COR-L47 (cell line): ENCODE results near the gene DIP2C.
"Not testable (repeated sequence)": the region's sequence is repeated elsewhere in the genome, so short reads cannot be mapped to it uniquely, and the experiment has no call there.

Experiments
- DNase-seq: peaks from one replicate; lab custom pipeline; 2025; lab: John Stamatoyannopoulos, UW

DIP2C gene

DNA sequence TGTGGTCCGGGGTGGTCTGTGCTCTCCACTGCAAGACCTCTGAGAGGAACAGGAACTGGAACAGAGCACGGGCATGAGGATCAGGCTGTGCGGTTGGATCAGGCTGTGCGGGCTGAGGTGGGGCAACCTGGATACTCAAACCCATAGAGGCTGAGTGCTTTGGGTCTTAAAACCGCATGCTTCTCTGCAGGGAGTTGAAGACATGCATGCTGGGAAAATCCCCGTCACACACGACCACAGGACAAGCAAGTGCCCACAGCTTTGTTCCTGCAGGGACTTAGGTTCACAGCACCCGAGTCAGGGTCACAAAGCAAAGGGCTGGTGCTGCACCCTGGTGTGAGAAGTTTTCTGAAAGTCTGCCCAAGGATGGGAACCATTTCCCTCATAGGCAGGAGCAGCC, 333.0 kb downstream of the DIP2C start:
- no peak for DNase-seq

DNA sequence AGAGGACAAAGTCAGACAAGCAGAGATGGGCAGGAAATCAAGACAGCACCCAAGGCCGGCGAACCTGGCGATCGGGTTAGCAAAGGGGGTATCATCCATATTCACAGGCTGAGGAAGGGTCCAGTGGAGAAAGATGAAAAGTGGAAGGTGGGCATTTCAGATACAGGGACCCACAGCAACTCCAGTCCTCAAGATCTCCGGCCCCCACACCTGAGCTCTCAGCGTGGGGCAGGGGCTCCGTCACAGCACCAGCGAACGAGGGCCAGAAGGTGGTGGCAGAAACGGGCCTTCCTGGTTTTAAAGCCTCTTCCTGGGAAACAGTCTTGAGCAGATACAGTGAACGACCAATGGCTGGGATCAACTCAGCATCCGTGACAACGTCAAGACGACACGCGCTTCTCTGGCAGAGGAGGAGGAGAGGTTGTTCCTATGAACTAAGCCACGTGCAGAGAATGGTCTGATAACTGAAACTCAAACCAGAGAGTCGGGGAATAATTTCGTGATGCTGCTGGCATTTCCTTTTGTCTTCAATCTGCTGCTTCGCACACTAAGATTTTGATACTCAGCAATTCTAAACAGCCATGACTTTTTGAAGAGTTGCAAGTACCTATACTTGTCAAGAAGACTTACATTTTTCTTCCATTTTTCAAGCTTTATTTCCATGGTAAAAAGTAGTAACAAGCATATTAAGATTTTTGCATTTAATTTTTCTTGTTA, 334.4 kb downstream of the DIP2C start:
- DNase-seq: no peak

DNA sequence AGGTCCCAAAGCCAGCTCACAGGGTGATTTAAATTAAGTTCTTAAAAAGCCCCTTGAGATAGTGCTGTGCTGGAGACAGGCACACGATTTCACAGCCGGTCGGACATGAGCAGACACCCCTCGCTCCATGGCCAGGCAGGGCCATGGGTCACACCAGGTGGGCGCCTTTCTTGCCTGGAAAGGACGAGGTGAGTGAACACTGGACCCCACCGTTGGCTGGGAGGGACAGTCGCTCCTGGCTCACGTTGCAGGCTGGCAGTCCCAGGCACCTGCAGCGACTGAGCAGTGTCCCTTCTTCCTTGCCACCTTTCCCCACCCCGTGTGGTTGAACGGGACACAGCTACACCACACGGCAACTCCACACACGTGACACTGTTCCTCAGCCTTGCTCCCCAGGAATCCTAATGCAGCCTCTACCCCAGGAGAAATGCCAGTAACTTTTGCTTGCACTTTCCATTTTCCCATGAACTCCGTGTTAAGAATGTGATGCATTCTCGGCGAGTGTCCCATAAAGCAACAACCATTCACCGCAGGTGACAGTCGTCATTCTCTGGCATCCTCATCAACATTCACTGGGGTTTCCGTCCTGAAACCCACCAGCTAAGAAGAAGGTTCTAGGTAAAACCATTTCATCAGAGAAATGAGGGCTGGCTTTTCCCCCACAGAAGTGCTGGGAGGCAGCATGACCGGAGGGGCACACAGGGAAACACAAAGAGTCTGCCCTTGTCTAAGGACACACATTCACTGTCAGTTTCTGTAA, 336.8 kb downstream of the DIP2C start:
- no peak for DNase-seq

DNA sequence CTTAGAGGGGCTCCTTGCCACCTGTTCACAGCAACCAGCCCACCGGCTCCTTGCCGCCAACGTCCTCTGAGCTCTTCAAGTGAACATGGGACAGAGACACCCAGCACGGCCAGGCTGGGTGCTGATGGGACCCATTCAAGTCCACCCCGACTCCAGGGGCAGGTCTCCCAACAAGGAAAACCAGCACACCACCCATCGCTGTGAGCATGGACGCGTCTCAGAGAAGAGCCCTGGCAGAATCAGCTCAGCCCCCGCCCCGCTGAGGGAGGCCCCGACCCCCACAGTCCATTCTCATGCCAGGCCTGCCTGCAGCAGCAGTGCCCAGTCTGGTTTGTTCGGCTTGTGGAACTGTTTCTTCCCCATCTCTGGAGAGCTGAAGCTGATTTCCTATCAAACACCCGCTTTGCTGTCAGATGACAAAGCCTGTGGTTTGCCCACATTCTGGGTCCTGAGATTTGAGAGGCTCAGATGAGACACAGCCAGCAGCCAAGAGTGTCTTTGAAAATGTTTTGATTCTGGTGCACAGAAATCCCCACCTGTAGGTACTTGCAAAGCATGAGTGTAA, 337.6 kb downstream of the DIP2C start:
- DNase-seq: no peak

DNA sequence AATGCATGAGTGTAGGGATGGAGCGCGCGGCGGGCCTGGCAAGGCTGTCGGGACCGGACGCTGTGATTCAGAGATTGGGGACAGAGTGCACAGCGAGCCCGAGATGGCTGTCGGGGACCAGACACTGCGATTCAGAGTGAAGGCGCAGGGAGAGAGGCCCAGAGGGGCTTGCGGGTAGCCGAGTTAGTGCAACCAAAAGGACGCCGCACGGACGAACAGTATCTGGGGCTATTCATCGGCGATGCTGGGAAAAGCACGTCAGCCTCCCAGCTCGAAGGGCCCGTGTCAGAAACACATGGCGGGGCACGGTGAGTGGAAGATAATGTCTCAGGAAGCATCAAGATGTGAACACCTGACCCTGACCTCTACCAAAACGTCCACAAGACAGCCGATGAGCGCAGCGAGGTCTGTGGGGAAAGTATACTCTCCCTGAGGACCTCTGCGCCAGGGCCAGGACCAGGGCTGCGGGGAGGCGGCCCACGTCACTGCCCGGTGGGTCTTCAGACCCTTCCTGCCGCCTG, 338.4 kb downstream of the DIP2C start:
- DNase-seq: no peak

DNA sequence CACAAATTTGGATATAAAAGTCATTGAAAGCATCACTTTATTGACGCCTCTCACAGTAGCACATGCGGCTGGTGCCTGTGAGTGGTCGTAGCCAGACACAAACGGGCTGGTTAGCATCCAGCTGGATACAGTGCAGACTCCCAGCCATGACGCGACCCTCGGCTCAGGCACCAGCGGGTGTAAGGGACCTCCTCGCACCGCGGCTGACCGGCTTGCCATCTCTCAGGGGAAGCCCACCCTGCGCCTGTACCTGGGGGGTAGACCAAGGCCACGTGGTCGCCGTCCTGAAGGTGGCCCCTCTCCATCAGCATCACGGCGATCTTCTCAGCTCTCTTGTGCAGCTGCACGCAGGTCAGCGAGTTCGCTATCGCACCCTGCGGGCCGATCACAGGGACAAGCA, 340.4 kb downstream of the DIP2C start:
- no peak for DNase-seq

DNA sequence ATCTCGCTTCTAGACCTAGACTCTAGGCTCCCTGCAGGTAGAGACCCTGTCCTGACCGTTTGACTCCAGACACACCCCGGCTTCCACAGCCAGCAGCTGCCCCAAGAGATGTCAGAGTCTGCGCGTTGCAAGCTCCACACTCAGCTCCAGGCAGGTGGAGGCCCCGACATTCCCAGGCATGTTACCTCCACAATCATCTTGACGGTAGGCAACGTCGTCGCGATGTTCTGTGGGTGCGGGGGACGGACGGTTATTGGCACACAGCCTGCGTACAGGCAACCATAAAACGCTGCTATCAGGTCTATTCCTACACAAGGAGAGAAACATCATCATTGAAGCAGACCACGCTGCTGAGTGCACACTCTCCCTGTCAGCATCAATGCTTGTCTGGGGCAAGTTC, 341.0 kb downstream of the DIP2C start:
- no peak for DNase-seq

DNA sequence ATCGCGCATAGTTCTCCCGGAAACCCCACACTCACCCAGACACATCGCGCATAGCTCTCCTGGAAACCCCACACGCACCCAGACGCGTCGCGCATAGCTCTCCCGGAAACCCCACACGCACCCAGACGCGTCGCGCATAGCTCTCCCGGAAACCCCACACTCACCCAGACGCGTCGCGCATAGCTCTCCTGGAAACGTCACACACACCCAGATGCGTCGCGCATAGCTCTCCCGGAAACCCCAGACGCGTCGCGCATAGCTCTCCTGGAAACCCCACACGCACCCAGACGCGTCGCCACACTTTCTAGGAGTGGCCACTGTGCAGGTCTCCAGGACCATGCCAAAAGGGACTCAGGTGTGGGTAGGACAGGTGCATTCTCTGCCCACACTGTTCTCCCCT, 341.7 kb downstream of the DIP2C start:
- DNase-seq: not testable (repeated sequence)

DNA sequence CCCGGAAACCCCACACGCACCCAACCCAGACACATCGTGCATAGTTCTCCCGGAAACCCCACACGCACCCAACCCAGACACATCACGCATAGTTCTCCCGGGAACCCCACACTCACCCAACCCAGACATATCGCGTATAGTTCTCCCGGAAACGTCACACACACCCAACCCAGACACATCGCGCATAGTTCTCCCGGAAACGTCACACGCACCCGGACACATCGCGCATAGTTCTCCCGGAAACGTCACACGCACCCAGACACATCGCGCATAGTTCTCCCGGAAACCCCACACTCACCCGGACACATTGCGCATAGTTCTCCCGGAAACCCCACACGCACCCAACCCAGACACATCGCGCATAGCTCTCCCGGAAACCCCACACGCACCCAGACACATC, 342.3 kb downstream of the DIP2C start:
- DNase-seq: not testable (repeated sequence)

DNA sequence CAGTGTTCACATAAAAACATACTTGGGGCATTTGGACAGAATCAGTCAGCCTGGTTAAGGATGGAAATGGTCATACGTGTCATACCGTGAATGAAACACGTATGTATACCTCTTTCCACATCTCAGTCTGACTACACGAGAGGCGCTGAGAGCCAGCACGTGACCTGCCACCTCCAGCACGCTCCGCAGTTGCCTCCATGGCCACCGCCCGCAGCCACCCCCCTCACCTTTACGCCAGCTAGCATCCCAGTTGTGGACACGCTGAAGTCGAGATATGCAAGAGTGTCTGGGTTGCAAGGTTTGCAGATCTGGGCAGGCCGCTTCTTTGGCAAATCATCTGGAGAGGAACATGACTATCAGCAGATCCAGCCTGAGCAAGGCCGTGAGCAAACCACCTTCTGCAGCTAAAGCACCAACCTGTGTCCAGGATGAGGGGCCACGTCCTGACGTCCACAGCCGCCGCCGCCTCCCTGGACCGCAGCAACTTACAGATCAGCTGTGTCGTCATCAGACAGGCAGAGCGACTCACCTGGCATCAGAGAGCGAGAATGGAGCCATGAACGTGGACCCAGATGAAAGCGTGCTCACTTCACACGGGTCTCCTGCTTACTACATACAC, 344.8 kb downstream of the DIP2C start:
- no peak for DNase-seq

DNA sequence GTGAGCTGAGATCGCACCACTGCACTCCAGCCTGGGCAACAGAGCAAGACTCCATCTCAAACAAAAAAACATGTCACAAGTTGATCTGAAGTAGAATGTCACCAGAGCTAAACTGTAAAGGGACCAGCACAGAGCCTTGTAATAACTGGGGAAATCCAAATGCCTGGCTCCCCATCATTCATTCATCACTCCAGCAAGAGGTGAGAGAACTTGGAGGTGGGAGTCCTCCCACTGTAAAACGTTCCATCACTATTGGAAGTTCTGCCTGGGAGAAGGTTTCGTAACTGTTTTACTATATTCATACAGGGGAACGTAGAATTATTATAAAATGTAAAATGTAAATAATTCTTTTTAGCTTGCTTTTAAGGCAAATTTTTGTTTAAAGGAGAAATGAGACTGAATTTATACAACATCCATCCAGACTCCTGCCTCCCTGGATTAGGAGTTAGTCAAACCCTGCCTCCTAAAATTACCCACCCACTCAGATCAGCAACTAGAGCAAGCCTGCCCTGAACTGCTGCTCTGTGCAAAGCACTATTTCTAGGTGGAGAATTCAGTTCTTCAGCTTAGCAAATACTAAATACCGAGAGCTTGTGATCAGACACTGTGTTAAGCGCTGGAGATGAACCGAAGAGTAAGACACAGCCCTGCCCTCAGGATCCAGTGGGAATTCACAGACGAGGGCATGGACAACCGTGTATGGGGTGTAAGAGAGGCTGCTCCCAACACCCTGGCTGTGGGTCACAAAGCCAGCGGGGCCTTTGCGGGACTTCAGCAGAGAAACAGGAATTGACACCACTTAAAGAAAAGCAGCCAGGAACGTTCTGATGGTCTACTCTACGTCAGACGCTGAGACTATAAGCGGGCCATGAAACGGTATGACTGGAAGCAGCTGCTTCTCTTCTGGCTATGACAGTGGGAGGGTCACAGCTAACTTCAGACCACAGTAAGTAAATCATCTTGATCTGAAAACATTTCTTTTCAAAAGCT, 345.9 kb downstream of the DIP2C start:
- no peak for DNase-seq

DNA sequence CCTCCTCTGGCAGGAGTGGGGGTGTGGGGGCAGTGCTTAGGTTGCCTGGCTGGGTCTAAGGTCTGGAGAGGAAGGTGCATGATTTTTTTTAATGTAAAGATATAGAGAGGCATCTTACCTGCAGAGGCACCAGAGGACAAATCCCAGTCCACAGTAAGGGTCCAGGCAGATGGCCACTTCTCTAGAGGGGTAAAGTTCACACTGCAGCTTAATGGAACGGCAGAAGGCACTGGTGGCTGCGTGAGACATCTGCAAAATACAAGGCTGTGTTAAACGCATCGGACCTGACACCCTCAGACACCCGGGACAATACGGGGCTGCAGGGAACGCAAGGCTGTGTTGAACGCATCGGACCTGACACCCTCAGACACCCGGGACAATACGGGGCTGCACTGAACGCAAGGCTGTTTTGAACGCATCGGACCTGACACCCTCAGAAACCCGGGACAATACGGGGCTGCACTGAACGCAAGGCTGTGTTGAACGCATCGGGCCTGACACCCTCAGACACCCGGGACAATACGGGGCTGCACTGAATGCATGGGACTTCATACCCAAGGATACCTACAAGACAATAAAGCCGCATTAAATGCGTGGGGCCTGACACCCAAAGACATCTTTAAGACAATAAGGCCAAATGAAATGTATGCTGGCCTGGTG, 348.3 kb downstream of the DIP2C start:
- no peak for DNase-seq

DNA sequence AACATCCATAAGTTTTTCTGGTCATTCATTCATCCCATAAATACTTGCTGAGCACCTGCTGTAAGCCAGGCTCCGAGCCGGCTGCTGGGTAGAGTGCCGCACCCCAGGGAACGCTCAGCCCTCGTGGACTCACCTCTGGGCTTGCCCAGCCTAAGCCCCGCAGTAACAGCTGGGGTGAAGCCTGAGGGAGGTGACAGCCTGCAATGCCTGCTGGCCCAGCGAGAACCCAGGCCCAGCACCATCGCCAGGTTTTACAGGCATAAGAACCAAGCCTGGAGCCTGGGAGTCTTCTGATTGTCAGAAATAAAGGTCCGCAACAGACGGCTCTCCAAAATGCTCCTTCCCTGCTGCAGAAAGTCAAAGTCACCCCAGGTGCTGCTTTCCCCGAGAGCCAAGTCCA, 348.8 kb downstream of the DIP2C start:
- DNase-seq: peak; percentile 13

DNA sequence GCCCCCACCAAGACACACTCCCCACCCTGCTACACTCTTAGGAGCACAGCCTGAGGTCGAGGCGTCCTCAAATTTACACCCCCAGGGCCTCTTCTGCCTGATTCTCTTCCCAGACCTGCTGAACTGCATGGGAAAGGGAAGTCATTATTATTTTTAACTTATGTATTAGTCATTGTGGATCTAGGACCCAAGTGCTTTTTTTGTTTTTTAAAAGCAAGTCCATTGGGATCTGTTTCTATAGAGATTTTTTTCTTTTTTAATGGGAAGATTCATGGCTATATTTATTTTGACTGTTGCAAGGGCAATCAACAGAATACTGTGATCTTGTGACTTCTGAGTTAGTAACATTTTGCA, 350.5 kb downstream of the DIP2C start:
- no peak for DNase-seq

DNA sequence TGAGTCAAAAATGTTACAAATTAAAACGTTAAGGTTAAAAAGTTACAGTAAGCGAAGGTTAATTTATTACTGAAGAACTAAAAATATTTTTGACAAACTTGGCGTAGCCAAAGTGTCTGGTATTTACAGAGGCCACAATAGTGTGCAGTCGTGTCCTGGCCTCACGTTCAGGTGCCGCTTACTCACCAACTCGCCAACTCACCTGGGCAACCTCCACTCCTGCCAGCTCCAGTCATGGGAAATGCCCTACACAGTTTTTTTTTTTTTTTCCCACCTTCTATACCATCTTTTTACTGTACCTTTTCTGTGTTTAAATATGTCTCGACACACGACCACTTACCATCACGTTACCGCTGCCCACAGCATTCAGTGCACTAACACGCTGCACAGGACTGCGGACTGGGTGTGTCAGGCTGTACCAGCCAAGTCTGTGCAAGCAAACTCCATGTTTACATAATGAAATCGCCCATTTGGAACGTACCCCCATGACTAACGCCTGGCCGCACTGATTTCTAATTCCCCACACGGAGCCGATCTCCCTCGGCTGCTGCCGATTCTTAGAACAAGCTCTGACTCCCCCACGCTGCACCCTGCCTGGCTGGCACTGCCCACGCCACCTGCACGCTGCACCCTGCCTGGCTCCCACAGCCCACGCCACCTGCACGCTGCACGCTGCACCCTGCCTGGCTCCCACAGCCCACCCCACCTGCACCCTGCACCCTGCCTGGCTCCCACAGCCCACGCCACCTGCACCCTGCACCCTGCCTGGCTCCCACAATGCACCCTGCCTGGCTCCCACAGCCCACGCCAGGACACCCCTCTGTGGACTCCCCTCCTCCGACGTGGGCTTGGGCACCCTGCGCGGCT, 351.1 kb downstream of the DIP2C start:
- peak; percentile 20 for DNase-seq

DNA sequence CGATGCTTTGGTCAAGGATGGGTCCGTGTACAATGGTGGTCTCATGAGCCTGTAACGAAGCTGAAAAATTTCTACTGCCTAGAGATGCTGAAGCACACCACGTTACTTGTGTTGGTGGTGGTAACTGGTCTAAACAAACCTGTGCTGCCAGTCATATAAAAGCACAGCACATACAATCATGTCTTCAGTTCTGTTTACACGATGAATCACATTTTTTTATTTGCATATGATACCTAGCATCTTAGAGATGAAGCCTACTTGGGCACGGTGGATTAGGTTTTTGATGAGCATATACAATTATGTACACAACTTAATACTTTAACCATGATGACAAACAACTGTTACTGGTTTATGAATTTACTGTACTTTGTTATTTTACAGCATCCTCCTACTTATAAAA, 353.2 kb downstream of the DIP2C start:
- DNase-seq: no peak

DNA sequence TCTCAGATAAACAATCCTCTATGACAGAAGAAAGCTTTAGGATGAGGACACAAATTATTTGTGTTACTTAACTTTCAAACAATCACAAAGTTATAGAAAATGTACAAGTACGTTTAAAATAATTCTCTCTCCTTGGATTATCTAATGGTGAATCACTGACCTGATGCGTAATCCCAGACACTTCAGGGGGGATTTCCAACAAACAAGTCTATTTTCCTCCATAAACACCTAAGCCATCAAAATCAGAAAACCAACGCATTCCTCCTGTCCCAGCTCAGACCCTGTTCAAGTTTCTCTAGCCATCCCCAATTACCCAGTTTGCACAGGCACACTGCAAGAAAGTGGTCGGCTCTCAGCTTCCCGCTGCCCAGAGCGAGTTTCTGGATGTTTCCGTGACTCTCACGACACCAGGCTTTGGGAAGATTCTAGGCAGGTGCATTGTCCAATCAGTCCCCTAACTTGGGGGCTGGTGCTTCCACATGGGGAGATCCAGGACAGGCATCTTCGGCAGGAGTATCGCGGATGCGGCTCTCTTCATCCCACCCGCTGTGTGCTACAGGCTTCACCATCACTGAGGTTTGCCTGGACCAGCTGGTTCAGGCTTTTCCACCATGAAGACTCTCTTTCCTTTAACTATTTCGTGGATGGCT, 354.2 kb downstream of the DIP2C start:
- no peak for DNase-seq

DNA sequence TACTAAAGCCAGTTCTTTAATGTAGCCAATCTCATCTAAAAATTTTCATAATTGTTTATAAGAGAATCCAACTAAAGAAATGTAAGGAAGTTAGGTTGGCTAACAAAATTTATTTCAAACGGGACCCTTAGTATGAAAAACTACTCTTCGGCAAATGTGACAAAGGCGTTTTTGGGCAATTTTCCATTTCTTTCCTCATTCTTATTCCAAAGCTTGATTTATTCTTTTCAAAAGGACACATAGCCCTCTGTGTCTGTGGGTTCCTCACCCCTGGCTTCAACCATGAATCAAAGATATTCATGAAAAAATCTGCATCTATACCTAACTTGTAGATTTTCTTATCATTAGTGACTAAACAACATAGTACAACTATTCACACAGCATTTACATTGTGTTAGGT, 358.3 kb downstream of the DIP2C start:
- DNase-seq: no peak

DNA sequence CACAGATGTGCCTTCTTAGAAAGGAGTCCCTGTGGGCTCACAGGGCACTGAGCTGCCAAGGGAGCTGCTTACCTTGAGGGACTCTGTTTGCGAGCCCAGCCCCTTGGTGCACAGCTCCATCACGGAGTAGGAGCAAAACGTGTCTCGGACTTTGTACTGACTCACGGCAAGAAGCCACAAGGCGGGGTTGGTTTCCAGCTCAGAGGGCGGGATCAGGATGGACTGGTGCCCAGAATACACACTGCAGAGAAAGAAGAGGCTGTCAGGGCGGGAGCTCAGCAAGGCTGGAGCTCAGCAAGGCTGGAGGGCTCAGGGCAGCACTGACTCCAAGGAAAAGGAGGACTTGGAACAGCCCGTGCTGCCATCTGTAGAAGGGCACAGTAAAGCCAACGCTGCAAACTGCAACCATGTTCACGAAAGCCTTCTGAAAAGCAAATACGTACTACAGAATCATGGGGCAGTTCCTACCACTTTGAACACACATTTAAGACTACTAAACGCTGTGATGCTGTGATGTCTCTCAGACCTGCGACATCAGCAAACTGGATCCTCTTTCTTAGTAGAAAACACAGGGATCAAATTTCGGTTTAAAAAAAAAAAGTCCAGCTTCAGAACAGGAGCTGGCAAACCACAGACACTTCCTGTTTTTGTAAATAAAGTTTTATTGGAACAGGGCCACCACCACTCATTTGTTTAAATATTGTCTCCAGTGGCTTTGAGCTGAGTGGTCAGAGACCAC, 359.9 kb downstream of the DIP2C start:
- DNase-seq: peak; percentile 50
